ENCODE data around the gene ENDOV.

ENDOV gene

DNA sequence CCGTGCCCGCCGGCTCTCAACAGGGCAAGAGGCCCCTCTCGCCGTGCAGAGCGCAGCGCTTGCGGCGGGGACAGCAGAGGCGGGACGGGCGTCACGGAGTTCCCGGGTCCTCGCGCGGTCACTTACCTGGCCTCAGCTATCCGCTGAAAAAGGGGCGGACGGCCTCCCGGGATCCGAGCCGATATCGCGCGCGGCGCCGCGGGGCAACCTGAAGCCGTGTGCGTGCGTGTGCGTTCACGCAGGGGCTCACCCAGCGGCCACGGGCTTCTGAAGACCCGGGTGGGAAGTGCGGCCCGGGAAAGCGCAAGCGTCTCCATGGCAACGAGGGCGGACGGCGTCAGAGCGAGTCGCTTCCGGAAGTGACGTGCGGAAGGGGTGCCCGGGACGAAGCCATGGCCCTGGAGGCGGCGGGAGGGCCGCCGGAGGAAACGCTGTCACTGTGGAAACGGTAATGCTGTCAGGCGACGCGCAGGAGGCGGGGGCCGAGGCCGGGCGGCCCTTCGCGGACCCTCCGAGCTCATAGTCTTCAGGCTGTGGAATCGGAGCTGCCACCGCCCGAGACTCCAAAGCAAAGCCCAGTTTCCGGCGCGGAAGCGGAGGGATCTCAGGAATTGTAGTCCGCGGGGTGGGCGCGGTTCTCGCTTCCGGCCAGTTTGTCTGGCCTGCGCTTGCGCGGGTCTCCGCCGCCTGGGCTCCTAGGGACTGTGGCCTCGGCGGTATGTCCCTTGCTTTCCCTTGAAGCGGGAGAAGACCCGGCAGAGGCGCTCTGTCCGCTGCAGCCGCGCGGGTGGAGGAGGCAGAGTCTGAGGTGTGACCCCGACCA, at the start of gene ENDOV:
TSS of gene ENDOV (plus strand) at position 365 of the 823 bp plus-strand sequence. CDS start at position 393, 28 bp downstream.
- peak; percentile 84 for DNase-seq

DNA sequence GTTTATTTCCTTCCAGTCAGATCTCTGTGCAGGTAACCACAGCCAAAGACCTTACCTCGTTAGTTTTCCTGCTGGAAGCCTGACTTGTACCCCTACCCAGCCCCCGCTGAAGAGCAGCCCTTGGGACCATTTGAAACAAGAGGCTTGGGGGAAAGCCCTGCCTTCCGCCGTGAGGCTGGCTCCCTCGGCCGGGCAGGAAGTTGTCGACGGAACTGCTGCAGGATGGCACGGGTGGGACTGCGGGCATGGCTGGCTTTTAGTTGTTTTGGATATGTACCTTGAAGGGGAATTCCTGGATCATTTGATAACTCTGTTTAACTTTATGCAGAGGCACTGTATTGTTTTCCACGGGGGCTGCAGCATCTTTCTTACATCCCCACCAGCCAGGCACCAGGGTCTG, 49.0 kb upstream of the ENDOV start:
- DNase-seq = no peak

DNA sequence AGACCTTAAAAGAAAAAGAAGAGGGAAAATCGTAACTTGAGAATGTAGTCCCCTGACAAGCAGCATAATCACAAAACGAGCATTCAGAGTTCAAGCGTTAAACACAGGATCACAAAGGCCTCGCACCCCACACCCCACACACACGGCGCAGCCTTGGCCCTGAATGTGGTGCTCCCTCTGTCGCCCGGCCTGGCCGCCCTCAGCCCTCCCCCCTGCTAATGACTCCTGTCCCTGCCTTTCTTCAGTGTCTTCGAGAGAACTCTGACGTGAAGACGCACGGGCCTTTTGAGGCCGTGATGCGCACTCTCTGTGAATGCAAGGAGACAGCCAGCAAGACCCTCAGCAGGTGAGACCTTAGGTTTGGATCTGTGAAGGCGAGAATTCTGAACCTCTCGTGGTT, 47.5 kb upstream of the ENDOV start:
- DNase-seq = no peak

DNA sequence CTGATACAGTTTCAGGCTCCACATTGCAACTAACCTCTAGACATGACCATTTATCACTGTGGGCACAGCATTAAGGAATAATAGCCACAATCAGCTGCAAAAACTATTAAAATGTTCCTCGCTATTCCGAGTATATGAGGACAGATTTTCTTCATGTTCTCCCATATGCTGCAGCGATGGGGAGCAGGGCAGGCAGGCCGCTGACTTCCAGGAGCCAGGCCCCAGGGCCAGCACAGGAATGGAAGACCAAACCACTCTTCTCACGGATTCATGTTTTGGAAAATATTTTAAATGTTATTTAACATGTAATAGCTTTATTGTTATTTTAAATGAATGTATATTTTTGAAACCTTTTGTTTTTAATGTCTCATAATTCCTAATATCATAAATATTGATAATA, 43.8 kb upstream of the ENDOV start:
- no peak for DNase-seq

DNA sequence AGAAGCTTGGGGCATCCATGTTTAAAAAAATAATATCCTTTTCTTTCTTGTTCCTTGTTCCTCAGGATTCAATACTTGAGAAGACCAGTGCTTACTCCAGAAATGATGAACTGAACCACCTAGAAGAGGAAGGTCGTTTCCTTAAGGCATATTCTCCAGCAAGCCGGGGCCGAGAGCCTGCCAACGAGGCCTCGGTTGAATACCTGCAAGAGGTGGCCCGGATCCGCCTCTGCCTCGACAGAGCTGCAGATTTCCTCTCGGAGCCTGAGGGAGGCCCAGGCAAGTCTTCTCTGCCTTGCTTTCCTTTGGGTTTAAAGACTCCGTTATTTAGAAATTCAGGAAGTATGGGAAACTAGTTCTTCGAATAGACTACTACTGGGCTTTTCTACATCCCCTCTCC, 42.5 kb upstream of the ENDOV start:
- no peak for DNase-seq

DNA sequence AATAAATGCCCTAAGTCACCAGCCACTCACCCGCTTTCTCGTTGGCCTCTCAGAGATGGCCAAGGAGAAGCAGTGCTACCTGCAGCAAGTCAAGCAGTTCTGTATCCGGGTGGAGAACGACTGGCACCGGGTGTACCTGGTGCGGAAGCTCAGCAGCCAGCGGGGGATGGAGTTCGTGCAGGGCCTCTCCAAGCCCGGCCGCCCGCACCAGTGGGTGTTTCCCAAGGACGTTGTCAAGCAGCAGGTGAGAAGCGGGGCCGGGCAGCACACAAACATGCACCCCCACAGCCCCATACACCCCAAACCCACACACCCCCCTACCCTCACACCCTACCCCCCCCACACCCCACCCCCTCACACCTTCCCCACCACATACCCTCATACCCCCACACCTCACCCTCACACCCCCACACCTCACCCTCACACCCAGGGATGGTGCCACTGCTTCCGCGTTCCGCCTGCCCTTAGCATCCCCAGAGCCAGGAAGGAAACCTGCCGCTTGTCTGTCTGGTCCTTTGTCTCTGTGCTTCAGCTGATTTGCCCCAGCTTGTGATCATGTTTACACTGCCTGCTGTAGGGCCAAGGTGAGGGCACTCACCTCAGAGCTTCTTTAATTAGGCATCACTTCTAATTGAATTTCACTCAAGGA, 41.9 kb upstream of the ENDOV start:
- DNase-seq = no peak

DNA sequence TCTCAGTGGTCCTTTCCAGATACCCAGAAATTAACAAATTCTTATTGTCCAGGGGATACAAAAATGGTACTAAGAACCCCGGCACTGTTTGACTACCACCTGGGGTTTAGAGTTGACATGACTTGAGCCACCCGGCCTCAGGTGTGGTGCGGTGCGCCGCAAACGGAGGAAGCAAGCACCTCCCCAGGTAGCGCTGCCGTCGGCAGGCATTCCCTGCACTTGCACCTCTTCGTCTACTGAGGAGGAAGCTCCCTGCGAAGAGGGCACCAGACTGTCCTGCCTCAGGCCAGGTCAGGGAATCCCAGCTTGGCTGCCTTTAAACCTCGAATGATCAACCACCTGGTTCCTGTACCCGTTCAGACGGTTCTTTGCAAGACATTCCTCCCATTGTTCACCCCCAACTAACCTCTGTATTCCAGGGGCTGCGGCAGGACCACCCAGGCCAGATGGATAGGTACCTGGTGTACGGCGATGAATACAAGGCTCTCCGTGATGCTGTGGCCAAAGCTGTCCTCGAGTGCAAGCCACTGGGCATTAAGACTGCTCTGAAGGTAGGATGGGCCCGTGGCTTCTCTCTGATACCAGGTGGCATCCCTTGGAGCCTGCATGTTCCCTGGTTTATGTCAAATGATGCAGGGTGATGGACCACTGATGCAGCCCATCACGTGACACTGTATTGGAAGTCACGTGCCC, 40.8 kb upstream of the ENDOV start:
- no peak for DNase-seq

DNA sequence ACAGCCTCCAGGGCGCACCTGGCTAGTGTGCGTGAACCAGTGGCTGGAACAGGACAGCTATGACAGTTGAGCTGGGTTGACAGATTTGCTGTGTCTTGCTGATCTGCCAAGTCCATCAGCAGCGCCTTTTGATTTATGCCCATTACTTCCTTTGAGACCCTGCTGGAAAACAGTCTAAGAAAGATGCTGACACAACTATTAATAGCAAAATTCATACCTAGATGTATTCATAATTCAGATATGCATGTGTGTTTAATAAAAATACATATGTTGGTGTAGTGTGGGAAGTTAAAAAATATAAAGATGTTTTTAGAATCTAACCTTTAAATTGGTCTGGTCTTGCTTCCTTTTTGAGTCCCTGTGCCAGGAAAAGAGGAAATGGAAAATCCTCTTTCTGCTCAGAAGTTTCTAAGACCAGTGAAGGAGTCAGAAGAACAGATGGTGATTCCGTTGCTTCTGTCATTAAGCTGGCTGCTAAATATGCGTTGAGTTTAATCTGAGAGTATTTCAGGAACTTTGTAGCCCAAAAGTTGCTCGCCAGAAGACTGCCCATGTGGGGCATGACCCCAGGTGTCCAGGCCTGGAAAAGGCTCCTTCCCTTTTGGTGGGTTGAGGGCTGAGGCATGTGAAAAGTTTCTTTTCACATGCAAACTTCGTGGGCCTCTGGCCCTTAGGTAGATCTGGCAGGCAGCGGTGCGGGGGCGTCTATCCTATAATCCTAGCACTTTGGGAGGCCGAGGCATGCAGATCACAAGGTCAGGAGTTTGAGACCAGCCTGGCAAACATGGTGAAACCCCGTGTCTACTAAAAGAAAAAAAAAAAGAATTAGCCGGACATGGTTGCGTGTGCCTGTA, 40.0 kb upstream of the ENDOV start:
- no peak for DNase-seq

DNA sequence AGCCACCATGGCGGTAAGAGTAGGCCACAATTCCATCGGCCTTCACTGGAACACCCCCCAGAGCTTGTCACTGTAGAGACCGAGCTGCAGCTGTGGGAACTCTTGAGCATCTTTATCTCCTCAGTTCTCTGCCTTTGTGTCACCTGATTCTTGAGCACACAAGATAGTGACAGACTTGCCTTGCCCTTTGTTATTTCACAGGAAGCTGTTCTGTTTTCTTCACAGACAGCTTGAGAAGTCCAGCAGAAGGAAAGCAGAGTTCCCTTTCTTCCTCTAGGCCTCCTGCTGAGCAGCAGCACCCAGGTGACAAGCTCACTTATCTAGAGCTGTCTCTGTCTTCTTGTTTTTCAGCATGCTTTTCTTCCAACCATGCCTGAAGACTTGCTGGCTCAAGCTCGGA, 38.4 kb upstream of the ENDOV start:
- no peak for DNase-seq

DNA sequence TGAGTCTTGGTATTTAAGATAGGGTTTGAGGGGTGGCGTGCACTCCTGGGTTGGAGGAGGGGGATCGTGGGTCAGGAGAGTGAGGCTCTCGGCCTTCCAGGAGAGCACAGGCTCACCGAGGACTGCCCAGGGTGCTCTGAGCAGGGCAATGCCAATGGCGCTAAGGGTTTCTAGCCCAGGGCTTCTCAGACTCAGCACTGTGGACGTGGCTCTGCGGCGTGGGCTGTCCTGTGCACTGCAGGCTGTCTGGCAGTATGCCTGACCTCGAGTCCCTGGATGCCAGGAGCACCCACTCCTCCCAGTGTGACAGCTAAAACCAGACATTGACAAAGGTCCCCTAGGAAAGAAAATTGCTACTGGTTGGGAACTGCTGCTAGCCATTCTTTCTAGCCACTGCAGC, 37.2 kb upstream of the ENDOV start:
- no peak for DNase-seq

DNA sequence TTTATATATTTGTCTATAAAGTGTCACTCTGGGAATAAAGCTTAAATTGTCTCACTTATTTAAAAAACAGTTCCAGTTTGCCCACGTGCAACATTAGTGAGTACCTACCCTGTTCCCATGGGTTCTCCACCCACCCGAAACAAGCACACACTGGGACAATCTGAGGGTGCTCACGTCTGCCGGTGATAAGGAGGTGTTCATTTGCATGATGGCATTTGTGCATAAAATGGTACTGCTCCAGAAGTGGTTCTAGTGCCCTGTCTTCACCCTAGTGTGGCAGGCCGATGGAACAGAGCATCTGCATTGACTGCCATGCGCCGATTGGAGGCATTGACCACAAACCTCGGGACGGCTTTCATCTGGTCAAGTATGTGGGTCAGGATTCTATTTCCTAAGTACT, 35.6 kb upstream of the ENDOV start:
- DNase-seq = no peak

DNA sequence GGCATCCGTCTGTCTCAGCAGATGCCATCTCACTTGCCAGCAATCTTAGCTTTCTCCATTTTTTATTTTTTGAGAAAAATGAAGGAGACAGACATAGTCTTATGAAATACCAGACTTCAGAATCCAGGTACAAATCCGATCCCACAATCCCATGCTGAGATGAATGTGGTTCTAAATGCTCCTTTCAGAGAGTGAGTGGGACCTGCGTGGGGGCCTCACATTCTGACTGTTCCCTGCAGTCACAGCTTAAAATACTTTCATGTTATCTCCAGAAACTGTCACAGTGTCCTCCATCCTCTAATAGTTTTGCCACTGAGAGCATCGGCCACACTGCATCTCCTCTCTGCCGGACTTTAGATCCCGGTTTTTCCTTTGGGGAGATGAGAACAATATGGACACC, 34.9 kb upstream of the ENDOV start:
- DNase-seq = no peak

DNA sequence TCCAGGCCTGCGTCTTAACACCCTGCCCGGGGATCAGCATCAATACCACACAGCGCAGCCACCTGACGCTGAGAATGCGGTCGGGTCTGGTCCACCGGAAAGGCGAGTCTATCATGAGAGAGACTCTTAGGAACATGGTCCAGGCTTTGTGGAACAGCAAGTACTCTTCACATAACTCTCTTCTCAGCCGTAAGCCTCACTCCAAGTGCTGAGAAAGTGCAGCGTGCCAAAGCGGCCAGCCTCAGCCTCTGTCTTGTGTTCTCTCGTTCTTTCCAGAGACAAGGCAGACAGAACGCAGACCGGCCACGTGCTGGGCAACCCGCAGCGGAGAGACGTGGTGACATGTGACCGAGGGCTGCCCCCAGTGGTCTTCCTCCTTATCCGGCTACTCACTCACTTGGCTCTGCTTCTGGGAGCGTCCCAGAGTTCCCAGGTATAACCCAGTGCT, 34.4 kb upstream of the ENDOV start:
- no peak for DNase-seq

DNA sequence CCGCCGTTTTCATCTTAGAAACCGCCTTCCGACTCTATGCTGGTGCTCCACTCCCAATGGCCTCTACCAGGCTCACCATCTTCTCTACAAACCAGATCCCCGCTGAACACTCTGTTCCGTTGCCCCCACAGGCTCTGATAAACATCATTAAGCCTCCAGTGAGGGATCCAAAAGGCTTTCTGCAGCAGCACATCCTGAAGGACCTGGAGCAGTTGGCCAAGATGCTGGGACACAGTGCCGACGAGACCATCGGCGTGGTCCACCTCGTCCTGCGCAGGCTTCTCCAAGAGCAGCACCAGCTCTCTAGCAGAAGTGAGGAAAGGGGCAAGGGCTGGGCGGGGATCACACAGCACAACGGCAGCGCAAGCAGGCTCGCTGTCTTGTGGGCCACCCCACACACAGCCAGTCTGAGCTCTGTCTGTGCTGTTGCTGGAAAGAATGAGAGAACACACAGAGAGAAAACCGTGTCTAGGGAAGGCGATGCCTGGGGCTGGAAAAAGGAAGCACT, 33.5 kb upstream of the ENDOV start:
- no peak for DNase-seq

DNA sequence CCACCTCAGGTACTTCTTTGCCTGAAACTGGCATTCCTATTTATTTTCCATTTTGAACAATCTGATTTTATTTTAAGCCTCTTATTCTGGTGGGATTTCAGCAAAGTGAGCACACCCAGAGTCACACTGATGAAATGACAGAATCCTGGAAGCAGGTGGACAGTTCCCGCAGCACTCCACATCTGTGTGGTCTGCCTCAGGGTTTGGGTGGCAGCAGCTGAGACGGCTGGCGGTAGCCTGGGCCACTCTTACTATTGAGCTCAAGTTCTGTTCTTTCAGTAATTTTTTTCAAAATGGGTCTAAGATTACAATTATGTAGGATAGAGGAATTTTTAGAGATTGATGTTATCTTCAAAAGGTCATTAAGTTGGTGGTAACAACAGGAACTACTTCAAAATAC, 32.5 kb upstream of the ENDOV start:
- DNase-seq = no peak

DNA sequence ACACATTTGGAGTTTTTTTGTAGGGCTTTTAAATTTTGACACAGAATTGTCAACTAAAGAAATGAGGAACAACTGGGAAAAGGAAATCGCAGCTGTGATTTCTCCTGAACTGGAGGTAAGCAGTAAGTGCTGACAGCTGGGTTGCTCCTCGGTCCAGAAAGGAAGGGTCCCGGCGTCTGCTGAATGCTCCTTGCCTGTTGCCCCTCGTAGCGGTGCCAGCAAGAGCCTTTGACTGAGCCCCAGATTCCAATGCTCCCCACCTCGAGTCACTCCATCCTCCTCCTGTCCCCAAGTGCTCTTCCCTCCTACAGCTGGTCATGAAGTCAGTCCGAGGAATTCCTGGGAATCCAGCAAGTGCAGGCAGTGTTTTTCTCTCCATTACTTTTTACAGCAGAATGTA, 32.0 kb upstream of the ENDOV start:
- no peak for DNase-seq

DNA sequence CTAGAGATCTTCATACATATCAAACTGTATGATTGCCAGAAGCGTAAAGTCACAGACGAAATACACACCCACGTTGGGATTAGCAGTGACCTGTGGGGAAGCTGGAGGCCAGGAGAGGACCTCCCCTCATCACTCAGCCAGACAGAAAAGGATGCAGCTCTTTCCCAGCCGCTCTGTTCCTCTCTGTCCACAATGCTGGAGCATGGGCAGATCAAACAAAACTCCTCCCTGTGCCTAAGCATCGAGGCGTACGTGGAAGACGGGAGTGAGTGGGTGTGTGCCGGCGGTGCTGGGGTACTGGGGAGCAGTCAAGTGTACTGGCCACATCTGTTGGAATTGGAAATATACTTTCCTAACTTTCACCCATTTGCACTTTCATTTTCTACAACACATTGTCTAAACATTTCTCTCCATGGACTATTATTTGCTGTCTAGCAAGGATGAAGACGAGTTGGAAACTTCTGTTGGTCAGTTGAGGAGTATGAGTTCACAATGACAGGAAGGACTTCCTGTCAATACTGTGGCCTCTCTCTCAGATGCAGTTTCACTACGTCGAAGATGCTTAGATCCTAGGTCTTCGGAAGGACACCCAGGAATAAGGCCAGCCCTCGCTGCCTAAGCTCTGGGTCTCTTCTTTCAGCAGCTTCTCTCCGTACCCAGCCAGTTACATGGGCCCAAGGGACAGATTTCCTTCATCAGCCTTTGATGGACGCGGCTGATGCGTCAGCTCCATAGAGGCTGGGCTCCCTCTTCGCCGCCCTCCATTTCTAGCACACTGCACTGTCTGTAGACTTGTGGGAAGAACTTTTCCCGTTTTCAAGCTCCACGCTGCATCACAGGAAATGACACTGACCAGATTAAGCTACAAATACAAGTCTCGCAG, 30.6 kb upstream of the ENDOV start:
- DNase-seq = no peak

DNA sequence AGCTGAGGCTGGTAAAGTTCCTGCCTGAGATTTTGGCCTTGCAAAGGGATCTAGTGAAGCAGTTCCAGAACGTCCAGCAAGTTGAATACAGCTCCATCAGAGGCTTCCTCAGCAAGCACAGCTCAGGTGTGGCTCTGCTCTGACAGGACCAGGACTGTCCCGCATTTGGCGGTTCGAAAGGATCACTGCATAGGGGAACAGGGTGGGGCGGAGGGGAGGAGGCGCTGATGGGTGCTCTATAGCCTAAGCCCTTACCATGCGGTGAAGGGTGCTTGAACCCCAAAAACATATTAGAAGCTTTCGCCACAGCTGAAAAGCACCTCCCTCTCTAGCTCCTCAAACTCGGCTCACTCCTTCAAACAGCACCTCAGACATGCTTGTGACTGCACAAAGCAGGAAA, 29.9 kb upstream of the ENDOV start:
- no peak for DNase-seq

DNA sequence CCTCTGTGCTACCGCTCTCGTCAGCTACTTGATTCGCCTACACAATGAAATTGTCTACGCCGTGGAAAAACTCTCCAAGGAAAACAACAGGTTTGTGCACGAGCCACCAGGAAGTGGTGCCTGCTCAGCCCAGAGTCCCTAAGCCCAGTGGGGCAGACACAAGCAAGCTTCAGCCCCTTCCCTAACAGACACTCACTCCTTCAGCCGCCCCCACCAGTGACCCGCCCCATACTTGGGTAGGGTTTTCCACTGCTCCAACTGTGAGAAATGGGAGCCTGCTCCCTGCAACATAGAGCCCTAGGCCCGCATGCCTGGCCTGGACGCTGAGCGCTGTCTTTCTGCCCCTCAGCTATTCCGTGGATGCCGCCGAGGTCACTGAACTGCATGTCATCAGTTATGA, 28.6 kb upstream of the ENDOV start:
- no peak for DNase-seq

DNA sequence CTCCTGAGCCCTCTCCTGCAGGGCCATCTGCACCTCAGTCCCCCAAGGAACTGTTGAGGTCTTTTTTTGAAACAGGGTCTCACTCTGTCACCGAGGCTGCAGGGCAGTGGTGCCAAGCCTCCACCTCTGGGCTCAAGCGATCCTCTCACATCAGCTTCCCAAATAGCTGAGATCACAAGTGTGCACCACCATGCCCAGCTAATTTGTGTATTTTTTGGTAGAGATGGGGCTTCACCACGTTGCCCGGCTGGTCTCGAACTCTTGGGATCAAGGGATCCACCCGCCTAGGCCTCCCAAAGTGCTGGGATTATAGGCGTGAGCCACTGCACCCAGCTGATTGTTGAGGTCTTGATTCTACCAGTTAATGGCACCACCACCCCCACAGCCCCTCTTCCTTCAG, 27.9 kb upstream of the ENDOV start:
- DNase-seq = no peak

DNA sequence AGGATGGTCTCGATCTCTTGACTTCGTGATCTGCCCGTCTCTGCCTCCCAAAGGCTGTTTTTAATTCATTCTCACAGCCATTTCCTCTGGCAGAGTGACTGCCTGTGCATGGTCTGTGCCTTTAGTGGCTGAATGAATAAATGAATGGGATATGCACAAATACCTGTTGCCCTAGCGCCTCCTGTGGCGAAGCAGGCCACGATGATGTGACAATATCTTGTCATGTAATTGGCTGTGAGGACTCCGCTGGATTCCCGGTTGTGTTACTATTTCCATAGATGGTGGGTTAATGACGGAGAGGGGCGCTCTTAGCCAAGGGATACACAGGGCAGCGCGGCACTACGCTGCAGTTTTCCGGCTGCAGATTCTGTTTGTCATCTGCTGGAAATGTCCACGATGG, 26.8 kb upstream of the ENDOV start:
- DNase-seq = no peak

DNA sequence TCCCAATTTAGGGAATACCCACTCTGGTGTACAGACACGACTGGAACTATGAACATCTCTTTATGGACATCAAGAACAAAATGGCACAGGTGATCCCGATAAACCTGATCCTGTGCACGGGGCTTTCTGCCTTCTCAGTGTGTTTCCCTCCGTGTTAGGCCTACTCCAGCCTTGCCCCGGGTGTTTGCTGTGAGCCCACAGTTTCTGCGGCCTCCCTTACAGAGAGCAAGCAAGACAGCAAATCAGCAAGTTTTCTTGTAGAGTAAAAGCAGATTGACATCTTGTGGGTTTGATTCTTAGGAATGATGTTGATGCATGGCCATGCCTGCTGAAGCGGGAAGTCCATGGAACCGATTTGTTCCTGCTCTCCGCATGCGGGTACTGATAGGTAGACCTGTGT, 26.4 kb upstream of the ENDOV start:
- no peak for DNase-seq

Measured in NCI-H1105 (cell line).